GM21529 (cell line): Measurements from ENCODE around the gene MED15.
"Not testable (repeated sequence)": the region's sequence is repeated elsewhere in the genome, so short reads cannot be mapped to it uniquely, and the experiment has no call there.

ENCODE experiments used
- ATAC-seq: cut with Tn5 transposase; IDR thresholded peaks from one replicate; pipeline ENCODE4 v1.9.1; 2021; ENCODE audit not compliant: unreplicated experiment

The MED15 gene

DNA sequence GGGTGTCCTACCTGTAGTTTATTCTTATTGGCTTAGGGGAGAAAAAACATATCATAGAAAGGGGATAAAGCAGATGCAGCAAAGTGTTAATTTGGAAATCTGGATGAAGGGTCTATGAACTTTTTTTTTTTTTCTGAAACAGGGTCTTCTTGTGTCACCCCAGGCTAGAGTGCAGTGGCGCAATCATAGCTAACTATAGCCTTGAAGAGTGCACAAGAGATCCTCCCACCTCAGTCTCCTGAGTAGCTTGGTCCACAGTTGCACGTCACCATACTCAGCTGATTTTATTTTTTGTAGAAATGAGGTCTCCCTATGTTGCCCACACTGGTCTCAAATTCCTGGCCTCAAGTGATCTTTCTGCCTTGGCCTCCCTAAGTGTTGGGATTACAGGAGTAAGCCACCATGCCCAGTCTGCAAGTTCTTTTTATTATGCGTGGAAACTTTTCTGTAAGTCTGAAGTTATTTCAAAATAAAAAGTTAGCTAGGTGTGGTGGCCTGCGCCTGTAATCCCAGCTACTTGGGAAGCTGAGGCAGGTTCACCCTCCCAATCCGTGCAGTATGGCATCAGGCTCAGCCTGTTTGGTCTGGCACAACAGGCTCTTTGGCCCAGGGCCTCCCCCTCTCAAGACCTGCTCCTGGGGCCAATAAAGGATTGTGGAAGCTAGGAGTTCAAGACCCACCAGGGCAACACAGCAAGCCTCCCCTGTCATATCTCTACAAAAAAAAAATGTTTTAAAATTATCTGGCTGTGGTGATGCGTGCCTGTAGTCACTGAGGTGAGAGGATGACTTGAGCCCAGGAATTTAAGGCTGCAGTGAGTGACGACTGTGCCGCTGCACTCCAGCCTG, 111.9 kb downstream of the MED15 start:
- no peak for ATAC-seq

GRCh38 chr22:20619893-20620194, 112.4 kb downstream of the MED15 start:
- not testable (repeated sequence) for ATAC-seq

DNA sequence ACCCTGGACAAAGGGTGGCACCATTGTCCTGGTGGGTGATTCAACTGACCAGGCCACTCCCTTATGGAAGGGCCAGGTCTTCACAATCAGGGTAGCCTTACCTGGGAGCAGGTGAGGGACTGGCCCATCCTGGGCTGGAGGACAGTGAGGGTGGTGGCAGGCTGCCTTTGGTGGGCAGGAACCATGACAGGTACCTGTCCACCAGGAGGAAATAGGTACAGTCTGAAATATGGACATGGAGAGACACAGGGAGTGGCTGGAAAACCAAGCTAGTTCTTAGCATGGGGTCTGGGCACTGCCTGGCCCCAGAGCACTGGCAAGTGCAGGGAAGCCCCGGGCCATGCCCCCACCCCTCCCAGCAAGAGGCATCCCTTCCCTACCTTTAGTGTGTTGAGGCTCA, 113.8 kb downstream of the MED15 start:
- ATAC-seq, result no peak

DNA sequence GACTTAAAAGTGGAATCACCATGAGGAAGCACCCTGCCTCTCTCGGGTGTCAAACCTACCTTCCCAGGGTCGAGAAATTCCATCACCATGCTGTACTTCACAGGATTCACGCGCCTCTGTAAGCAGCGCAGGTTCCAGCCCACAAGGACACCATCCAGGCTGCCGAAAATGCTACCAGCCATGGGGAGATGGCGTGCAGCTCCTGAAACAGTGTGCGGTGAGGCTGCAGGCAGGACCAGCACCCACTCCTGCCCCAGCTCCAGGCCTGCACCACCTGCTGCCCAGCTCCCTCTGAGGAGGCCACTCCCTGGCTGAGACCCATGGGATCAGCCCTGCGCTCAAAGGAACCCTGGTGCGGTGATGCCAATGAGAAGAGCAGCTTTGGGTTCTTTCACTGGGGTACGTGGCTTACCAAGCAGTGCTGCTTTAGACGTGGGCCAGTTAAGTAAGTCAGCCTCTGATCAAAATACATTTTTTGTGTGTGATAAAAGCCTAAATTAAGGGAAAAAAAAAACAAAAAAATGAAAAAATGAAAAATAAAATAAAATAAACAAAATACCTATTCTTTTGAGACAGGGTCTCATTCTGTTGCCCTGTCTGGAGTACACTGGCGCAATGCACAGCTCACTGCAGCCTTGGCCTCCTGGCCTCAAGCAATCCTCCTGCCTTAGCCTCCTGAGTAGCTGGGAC, 115.4 kb downstream of the MED15 start:
- no peak for ATAC-seq

DNA sequence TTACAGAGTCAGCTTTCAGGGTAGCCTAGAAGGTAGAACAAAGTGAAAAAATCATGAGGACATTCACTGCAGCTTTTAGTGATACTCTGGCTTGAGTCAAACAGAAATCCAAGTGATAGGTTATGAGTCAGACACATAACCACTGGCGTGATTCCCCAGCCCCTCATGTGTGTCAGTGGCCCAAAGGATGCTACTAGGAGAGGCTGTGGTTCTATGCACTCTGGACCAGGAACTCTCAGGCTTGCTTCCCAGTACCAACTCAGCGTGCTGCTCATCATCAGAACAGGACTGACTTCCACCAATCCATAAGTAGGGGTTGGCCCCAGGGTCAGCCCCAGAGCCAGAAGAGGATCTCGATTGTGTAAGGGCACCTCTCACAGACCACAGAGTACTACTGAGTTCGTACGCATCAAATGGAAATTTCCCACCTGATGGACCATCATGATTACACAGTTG, 116.8 kb downstream of the MED15 start:
- peak; percentile 76 for ATAC-seq

- peak; percentile 31 for ATAC-seq
These were observed 117.9 kb downstream of the MED15 start for GRCh38 chr22:20625270-20625669.

DNA sequence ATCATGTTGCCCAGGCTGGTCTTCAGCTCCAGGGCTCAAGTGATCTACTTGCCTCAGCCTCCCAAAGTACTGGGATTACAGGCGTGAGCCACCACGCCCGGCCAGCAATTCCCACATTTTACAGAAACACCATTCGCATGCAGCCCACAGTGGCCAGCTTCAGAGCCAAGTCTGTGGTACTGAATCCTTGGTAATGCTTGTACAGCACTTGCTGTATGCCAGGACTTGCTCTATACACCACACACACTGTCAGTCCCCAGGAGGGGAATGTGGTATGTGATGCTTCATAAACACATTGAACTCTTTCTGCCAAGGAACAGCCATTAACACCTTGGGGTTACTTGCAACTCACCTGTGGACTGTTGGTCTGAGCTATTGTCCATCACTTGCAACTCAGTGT, 119.4 kb downstream of the MED15 start:
- no peak for ATAC-seq

DNA sequence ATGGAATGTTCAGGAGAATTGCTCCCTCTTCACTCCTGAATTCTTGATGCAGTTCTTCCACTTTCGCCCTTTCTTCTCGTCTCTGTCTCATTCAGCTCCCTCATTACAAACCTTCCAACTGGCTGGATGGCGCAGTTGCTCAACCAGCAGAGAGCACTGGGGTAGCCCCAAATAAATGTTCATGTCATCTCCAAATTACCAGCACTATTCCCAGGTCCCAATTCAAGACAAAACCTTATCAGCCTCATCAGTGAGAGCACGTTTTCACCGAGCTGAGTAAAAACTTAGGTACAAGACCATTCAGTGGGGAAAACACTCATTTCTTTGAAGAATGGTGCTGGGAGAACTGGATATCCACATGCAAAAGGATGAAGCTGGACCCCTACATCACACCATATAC, 120.0 kb downstream of the MED15 start:
- no peak for ATAC-seq

DNA sequence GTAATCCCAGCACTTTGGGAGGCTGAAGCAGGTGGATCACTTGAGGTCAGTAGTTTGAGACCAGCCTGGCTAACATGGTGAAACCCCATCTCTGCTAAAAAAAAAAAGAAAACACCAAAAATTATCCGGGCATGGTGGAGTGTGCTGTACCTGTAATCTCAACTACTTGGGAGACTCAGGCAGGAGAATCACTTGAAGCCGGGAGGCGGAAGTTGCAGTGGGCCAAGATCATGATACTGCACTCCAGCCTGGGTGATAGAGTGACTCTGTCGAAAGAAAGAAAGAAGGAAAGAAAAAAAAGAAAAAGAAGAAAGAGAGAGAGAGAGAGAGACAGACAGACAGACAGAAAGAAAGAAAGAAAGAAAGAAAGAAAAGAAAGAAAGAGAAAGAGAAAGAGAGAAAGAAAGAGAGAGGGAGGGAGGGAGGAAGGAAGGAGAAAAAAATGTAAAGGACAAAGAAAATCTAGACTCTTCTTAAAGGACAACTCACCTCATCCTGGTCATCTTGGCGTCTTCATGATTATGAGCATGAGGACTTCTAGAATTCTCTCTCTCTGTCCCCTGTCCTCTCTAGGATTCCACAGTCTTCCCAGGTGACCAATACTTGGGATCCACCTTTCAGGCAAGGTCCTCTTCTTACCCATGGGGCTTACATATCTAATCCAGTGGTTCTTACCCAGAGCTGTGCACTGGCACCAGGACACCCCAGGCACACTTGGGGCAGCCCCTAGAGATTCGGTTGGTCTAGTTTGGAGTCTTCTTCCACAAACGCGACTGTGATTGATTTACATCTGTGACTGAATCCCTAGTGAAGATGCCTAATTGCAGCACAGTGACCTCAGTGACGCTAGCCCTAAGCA, 120.9 kb downstream of the MED15 start:
- no peak for ATAC-seq

- no peak for ATAC-seq
These were observed 122.0 kb downstream of the MED15 start for GRCh38 chr22:20629401-20629800.

DNA sequence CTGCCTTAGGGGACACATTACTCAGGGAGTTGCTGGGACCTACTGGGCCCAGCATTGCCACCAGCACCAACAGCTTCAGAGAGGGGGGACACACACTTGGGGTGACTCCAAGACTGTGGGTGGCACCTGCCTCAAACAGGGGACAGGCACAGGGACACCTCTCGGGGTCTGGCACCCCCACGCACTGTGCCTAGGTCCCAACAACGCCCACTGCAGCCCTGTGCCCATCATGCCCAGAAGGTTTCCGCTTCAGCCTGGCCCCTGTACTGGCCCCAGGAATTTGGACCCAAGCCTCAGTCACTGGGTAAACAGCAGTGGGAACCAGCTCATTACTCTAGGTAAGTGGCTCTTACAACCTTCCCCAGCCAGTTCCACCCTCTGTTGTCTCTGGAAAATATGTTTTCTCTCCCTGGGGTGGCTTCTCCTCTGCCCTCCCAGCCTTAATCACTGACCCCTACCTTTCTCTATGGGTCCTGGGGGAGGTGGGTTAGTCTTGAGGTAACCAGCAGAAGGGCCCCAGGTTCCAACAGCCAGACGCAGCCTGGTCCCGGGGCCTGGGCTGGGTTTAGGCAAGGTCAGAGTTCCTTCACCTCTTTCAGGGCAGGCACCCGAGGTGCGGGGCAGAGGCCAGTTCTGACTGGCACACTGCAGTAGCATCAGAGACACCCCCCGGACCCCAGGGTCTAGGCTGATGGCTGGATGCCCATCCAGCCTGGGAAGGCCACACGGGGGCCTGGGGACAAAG, 123.6 kb downstream of the MED15 start:
- no peak for ATAC-seq

DNA sequence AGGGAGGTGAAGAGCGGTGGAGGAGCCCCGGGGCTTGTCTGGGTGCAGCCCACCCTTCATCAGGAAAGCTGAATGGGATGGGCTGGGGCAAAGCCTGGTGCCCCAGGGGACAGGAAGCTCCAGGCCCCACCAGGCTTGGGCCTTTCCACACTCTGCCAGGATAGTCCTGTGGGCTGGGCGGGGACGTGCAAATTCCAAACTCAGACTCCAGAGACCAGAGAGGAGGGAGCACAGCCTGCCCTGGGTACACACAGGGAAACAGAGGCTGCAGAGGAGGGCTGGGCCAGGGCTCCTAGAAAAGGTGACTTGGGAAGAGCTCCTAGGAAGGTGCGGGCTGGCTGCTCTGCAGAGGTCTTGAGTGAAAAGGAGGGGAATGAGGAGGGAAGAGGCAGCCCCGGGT, 124.7 kb downstream of the MED15 start:
- no peak for ATAC-seq

GRCh38 chr22:20632518-20632917, 125.1 kb downstream of the MED15 start:
- no peak for ATAC-seq

DNA sequence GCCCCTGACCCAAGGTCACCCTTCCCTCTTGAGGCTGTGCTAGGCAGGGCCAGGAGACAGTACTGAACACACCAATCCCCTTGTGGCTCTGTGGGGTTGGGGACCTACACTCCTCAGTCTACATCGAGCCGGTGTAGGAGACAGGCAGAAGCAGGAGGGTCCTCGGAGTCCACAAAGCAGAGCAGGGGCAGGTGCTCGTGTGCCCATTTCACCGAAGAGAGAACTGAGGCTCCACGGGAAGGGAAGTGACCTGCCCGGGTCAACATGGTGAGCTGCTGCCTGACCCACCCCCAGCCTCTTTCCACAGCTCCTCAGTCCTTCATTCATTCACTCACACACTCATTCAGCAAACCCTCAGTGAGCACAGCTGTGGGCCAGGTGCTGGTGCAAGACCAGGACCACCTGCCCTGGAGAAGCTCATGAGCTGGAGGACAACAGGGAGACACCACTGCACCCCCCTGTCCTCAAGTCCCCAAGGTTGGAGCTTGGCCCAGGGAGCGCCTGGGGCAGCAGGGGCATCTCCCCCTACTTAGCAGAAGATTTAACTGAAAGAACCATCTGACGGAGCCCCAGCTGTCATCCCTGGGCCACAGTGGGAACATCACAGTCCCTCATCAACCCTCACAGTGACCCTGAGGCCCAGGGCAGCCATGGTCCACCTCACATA, 127.3 kb downstream of the MED15 start:
- no peak for ATAC-seq

DNA sequence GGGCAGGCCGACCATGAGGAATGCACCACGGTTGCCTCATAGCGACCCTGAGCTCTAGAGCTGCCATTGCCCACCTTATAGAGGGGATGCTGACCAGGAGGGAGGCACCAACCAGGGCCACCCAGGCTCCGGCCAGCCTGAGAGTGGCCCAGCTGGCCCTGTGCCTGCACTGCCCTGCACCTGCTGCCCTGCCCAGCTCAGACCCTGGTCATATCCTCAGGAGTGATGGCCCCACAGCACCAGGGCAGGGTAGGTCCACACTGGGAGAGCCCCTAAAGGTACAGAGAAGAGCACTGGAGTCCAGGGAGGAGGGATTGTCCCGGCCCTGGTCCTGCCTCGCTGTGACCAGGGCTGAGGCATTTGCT, 127.8 kb downstream of the MED15 start:
- ATAC-seq, result no peak

GRCh38 chr22:20636075-20636812, 128.8 kb downstream of the MED15 start:
- no peak for ATAC-seq

DNA sequence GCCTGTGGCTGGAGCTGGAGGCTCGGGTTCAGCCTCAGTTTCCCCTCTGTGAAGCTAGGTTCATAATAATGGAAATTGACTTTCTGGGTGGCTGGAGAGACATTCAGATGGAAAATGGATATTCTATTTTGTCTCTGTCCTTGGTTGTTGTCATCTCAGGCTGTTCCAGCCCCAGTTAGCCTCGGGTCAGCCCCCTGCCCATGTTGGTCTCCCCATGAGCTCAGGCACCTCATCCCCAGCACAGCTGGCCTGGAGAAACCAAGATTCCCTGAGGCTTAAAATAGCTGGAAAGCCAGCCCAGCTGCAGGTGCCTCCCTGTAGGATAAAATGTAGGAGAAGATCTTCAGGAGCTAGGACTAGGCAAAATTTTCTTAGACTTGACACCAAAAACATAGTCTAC, 129.5 kb downstream of the MED15 start:
- ATAC-seq, result no peak
